Measurements from ENCODE around the gene MUC5AC.

MUC5AC gene

DNA sequence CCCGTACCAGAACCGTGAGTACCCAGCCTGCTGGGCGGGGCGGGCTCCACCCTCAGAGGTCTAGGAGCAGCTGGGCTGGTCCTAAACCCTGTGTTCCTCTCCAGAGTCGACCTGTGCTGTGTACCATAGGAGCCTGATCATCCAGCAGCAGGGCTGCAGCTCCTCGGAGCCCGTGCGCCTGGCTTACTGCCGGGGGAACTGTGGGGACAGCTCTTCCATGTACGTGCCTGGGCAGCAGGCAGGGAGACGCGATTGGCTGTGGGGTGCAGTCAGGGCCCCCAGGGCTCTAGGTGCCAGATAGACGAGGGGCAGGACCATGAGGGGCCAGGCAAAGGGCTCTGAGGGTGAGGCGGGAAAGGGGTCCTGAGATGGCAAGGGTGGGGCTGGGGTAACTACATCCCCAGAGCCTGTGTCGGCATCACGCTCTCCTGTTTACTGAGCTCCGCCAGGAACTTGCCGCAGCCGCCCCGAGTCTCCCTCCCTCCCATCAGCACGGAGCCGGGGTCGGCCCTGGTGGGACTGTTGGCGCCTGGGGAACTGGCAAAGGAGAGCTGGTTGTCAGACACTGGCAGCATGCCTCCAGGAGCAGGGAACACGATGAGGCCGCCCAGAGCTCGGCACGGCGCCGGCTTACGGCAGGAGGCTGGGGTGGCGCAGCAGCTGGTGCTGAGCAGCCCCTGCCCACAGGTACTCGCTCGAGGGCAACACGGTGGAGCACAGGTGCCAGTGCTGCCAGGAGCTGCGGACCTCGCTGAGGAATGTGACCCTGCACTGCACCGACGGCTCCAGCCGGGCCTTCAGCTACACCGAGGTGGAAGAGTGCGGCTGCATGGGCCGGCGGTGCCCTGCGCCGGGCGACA is 42.2 kb downstream of the MUC5AC start:
- no peak overlapping the region for H3K27ac ChIP-seq (ENCODE audit: insufficient read depth, low read depth, low read length, poor library complexity, severe bottlenecking)
- H3K4me1 ChIP-seq (ENCODE audit: control insufficient read depth, insufficient read depth, low read length), result no peaks in the 10 kb centered on the region
- H3K9me3 ChIP-seq (ENCODE audit: control insufficient read depth, low read length), result no peaks in the 10 kb centered on the region
- H3K27me3 ChIP-seq (ENCODE audit: control insufficient read depth, insufficient read depth, low read length, poor library complexity, severe bottlenecking), result no peaks in the 10 kb centered on the region
- WGBS, 2 experiments, result 90% methylated on average over 47 of the region's 47 CpGs
- no peak overlapping the region for H3K4me3 ChIP-seq (ENCODE audit: insufficient read depth, low read depth, low read length)
- H3K36me3 ChIP-seq (ENCODE audit: control insufficient read depth, insufficient read depth, low read length), result no peaks in the 10 kb centered on the region

GRCh38 chr11:1200611-1201191 is 42.9 kb downstream of the MUC5AC start:
- H3K4me3 ChIP-seq (ENCODE audit: insufficient read depth, low read depth, low read length), result no peak overlapping the region
- no peaks in the 10 kb centered on the region for H3K9me3 ChIP-seq (ENCODE audit: control insufficient read depth, low read length)
- H3K36me3 ChIP-seq (ENCODE audit: control insufficient read depth, insufficient read depth, low read length), result no peaks in the 10 kb centered on the region
- no peak overlapping the region for H3K27ac ChIP-seq (ENCODE audit: insufficient read depth, low read depth, low read length, poor library complexity, severe bottlenecking)
- 88 to 92% methylated on average over 16 of the region's 16 CpGs for WGBS, 2 experiments
- H3K27me3 ChIP-seq (ENCODE audit: control insufficient read depth, insufficient read depth, low read length, poor library complexity, severe bottlenecking), result no peaks in the 10 kb centered on the region
- H3K4me1 ChIP-seq (ENCODE audit: control insufficient read depth, insufficient read depth, low read length), result no peaks in the 10 kb centered on the region

DNA sequence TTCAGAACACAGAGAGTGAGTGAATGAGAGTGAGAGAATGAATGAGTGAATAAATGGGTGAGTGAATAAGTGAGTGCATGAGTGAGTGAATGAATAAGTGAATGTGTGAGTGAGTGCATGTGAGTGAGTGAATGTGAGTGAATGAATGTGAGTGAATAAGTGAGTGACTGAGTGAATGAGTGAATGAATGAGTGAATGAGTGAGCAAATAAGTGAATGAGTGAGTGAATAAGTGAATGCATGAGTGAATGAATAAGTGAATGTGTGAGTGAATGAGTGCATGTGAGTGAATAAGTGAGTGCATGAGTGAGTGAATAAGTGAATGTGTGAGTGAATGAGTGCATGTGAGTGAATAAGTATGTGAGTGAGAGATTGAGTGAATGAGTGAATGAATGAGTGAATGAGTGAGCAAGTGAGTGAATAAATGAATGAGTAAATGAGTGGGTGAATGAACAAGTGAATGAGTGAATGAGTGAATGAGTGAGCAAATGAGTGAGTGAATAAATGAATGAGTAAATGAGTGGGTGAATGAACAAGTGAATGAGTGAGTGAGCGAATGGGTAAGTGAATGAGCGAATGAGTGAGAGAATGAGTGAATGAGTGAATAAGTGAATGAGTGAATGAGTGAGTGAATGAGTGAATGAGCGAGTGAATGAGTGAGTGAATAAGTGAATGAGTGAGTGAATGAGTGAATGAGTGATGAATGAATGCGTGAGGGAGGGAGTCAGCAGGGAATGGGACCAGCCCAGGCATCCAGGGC is 43.8 kb downstream of the MUC5AC start:
- no peaks in the 10 kb centered on the region for H3K36me3 ChIP-seq (ENCODE audit: control insufficient read depth, insufficient read depth, low read length)
- H3K4me3 ChIP-seq (ENCODE audit: insufficient read depth, low read depth, low read length), result no peak overlapping the region
- H3K4me1 ChIP-seq (ENCODE audit: control insufficient read depth, insufficient read depth, low read length), result no peaks in the 10 kb centered on the region
- no peaks in the 10 kb centered on the region for H3K9me3 ChIP-seq (ENCODE audit: control insufficient read depth, low read length)
- no peaks in the 10 kb centered on the region for H3K27me3 ChIP-seq (ENCODE audit: control insufficient read depth, insufficient read depth, low read length, poor library complexity, severe bottlenecking)
- no peak overlapping the region for H3K27ac ChIP-seq (ENCODE audit: insufficient read depth, low read depth, low read length, poor library complexity, severe bottlenecking)
- 90 to 92% methylated on average over 4 of the region's 4 CpGs for WGBS, 2 experiments

GRCh38 chr11:1202154-1202775 is 44.5 kb downstream of the MUC5AC start:
- no peak overlapping the region for H3K4me3 ChIP-seq (ENCODE audit: insufficient read depth, low read depth, low read length)
- WGBS, 2 experiments, result 87 to 88% methylated on average over 18 of the region's 18 CpGs
- no peaks in the 10 kb centered on the region for H3K4me1 ChIP-seq (ENCODE audit: control insufficient read depth, insufficient read depth, low read length)
- no peaks in the 10 kb centered on the region for H3K27me3 ChIP-seq (ENCODE audit: control insufficient read depth, insufficient read depth, low read length, poor library complexity, severe bottlenecking)
- no peaks in the 10 kb centered on the region for H3K9me3 ChIP-seq (ENCODE audit: control insufficient read depth, low read length)
- H3K36me3 ChIP-seq (ENCODE audit: control insufficient read depth, insufficient read depth, low read length), result no peaks in the 10 kb centered on the region
- no peak overlapping the region for H3K27ac ChIP-seq (ENCODE audit: insufficient read depth, low read depth, low read length, poor library complexity, severe bottlenecking)

DNA sequence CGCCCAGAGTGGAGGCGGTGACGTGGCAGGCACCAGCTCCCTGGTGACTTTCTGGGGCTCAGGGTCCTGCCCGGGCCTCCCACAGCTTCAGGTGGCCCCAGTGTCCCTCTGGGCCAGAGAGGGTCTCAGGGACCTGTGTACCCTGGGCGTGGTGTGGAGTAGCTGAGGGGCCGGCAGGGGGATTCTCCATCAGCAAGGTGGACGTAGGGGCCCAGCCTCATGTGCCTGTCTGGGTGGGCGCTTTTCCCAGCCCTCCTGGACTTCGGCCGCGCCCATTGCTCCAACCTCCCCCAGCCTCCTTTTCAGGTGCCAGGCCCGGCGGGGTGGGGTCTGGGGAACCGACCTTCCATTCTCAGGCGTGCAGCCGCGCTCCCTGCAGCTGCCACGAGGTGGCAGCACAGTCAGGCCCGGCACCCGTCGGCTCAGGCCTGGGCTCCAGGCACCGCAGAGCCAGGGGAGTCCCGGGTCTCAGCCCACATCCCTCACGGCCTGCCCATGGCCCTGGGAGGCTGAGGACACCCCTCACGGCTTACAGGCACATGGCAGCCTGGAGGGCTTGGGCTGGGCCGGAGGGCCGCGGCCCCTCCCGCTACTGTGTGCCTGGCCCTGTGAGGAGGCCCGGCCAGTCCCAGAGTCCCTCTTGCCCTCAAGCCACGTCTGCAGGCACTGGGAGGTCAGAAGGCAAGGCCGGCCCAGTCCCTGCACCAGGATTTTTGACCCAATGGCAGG is 45.2 kb downstream of the MUC5AC start:
- 37 to 39% methylated on average over 32 of the region's 32 CpGs for WGBS, 2 experiments
- H3K4me1 ChIP-seq (ENCODE audit: control insufficient read depth, insufficient read depth, low read length), result no peaks in the 10 kb centered on the region
- no peaks in the 10 kb centered on the region for H3K27me3 ChIP-seq (ENCODE audit: control insufficient read depth, insufficient read depth, low read length, poor library complexity, severe bottlenecking)
- H3K27ac ChIP-seq (ENCODE audit: insufficient read depth, low read depth, low read length, poor library complexity, severe bottlenecking), result no peak overlapping the region
- H3K4me3 ChIP-seq (ENCODE audit: insufficient read depth, low read depth, low read length), result no peak overlapping the region
- H3K9me3 ChIP-seq (ENCODE audit: control insufficient read depth, low read length), result no peaks in the 10 kb centered on the region
- no peaks in the 10 kb centered on the region for H3K36me3 ChIP-seq (ENCODE audit: control insufficient read depth, insufficient read depth, low read length)

DNA sequence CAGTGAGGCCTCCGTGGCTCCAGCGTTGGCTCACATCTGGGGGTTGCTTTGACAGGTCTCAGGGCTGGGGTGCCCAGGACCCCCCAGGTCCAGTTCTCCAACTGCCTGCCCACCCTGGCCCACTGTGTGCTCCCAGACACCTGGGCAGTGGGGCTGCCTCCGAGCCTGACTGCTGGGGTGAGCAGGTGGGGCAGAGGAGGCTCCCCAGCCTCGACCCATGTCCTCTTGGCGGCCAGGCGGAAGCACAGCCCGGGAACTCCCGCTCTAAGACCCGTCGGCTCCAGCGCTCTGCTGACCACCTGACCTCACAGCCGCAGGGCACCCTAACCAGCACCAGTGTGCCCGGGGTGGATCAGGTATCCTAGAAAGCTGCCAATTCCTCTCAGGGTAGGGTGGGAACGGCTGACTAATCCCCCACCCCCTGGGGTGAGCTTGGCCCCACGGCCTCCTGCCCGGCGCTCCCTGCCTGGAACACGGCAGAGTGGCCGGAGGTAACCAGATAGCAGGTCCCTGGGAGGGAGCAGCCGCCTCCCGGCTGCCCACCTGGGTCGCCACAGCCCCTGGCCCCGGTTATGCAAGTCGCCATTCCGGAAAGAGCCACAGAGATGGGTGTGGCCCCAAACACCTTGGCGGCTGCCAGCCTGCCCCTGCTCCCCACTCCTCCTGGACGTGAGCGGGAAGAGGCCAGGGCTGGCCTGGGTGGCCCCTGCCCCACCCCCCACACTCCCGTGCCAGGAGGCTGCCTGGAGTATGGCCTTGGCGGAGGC is 45.9 kb downstream of the MUC5AC start:
- no peak overlapping the region for H3K27ac ChIP-seq (ENCODE audit: insufficient read depth, low read depth, low read length, poor library complexity, severe bottlenecking)
- WGBS, 2 experiments, result 90% methylated on average over 30 of the region's 30 CpGs

DNA sequence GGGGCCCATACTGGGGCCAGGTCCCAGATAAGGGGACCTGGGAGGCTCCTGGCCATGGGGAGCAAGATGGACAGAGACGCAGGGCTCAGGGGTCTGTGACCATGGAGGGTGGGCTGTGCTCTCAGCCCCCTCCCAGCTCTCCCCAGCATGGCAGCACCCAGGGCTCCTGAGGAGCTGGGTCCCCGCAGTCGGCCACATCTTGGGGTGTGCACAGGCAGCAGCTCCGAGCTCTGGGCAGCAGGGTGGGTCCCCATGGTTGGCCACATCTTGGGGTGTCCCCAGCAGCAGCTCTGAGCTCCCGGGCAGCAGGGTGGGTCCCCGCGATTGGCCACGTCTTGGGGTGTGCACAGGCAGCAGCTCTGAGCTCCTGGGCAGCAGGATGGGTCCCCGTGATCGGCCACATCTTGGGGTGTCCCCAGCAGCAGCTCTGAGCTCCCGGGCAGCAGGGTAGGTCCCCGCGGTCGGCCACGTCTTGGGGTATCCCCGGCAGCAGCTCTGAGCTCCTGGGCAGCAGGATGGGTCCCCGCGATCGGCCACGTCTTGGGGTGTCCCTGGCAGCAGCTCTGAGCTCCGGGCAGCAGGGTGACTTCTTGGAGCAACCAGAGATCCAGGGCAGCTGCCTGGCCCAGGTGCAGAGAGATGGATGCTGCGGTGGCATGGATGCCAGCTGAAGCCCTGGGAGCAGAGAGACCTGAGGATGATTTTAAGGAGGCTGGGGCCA is 46.8 kb downstream of the MUC5AC start:
- no peak overlapping the region for H3K27ac ChIP-seq (ENCODE audit: insufficient read depth, low read depth, low read length, poor library complexity, severe bottlenecking)
- H3K36me3 ChIP-seq (ENCODE audit: control insufficient read depth, insufficient read depth, low read length), result no peaks in the 10 kb centered on the region
- H3K4me1 ChIP-seq (ENCODE audit: control insufficient read depth, insufficient read depth, low read length), result no peaks in the 10 kb centered on the region
- no peaks in the 10 kb centered on the region for H3K27me3 ChIP-seq (ENCODE audit: control insufficient read depth, insufficient read depth, low read length, poor library complexity, severe bottlenecking)
- H3K4me3 ChIP-seq (ENCODE audit: insufficient read depth, low read depth, low read length), result no peak overlapping the region
- 93 to 94% methylated on average over 22 of the region's 22 CpGs for WGBS, 2 experiments
- H3K9me3 ChIP-seq (ENCODE audit: control insufficient read depth, low read length), result no peaks in the 10 kb centered on the region

More for the DNA sequence above, 45.9 kb downstream of the MUC5AC start:
- no peaks in the 10 kb centered on the region for H3K4me1 ChIP-seq (ENCODE audit: control insufficient read depth, insufficient read depth, low read length)
- H3K36me3 ChIP-seq (ENCODE audit: control insufficient read depth, insufficient read depth, low read length), result no peaks in the 10 kb centered on the region
- no peaks in the 10 kb centered on the region for H3K27me3 ChIP-seq (ENCODE audit: control insufficient read depth, insufficient read depth, low read length, poor library complexity, severe bottlenecking)
- no peak overlapping the region for H3K4me3 ChIP-seq (ENCODE audit: insufficient read depth, low read depth, low read length)
- H3K9me3 ChIP-seq (ENCODE audit: control insufficient read depth, low read length), result no peaks in the 10 kb centered on the region

GRCh38 chr11:1205121-1205986 is 47.6 kb downstream of the MUC5AC start:
- no peak overlapping the region for H3K27ac ChIP-seq (ENCODE audit: insufficient read depth, low read depth, low read length, poor library complexity, severe bottlenecking)
- H3K36me3 ChIP-seq (ENCODE audit: control insufficient read depth, insufficient read depth, low read length), result no peaks in the 10 kb centered on the region
- H3K9me3 ChIP-seq (ENCODE audit: control insufficient read depth, low read length), result no peaks in the 10 kb centered on the region
- 89 to 90% methylated on average over 35 of the region's 35 CpGs for WGBS, 2 experiments
- no peaks in the 10 kb centered on the region for H3K27me3 ChIP-seq (ENCODE audit: control insufficient read depth, insufficient read depth, low read length, poor library complexity, severe bottlenecking)
- H3K4me3 ChIP-seq (ENCODE audit: insufficient read depth, low read depth, low read length), result no peak overlapping the region
- H3K4me1 ChIP-seq (ENCODE audit: control insufficient read depth, insufficient read depth, low read length), result no peaks in the 10 kb centered on the region

Data from ectodermal cell (in vitro differentiated cells).